NT2/D1 (cell line): ENCODE measurements around the gene TMEM74B.

Source experiments
- DNase-seq: peaks from one replicate; pipeline ENCODE4 v3.0.0-alpha.2; 2011; ENCODE audit warnings: low read depth, low spot score
- H3K27me3 ChIP-seq: 2 replicates; pipeline ENCODE4 v1.6.0; 2011; ENCODE audit warnings: mild to moderate bottlenecking; ENCODE audit not compliant: insufficient read length, insufficient read depth
- H3K36me3 ChIP-seq: 2 replicates; pipeline ENCODE4 v1.6.1; 2011; ENCODE audit warnings: mild to moderate bottlenecking, low read length, mixed read lengths; ENCODE audit not compliant: insufficient read depth, insufficient read length
- H3K4me1 ChIP-seq: 2 replicates; pipeline ENCODE4 v1.5.1; 2011; ENCODE audit not compliant: insufficient read depth, insufficient read length
- H3K4me3 ChIP-seq: 2 replicates; pipeline ENCODE4 v1.5.1; 2011; ENCODE audit warnings: low read depth; ENCODE audit not compliant: insufficient read length
- H3K9ac ChIP-seq: 2 replicates; pipeline ENCODE4 v1.6.0; 2011; ENCODE audit warnings: low read depth; ENCODE audit not compliant: insufficient read length
- H3K9me3 ChIP-seq: 2 replicates; pipeline ENCODE4 v1.5.1; 2011; ENCODE audit warnings: mild to moderate bottlenecking, low read length; ENCODE audit not compliant: insufficient read depth
- SUZ12 ChIP-seq: IDR thresholded peaks from 2 replicates; pipeline ENCODE4 v1.6.1; 2011; ENCODE audit not compliant: insufficient read length, insufficient read depth; ENCODE audit errors: extremely low read depth
- YY1 ChIP-seq: IDR thresholded peaks from 2 replicates; pipeline ENCODE4 v1.6.1; 2011; ENCODE audit not compliant: insufficient read length, insufficient read depth
- ZNF274 ChIP-seq: IDR thresholded peaks from 2 replicates; pipeline ENCODE4 v1.6.1; 2011; ENCODE audit warnings: mild to moderate bottlenecking, low read depth, low read length

The TMEM74B gene

GRCh38 chr20:1207293-1207878 is 22.6 kb upstream of the TMEM74B start:
- Histone ChIP-seq H3K36me3 (no peaks in the 10 kb centered on the region), H3K4me1 (no peaks in the 10 kb centered on the region), H3K4me3 (no peak overlapping the region), H3K27me3 (no peaks in the 10 kb centered on the region), H3K9me3 (no peaks in the 10 kb centered on the region), H3K9ac (no peak overlapping the region)
- TF ChIP-seq YY1 (no peak), ZNF274 (no peak), SUZ12 (no peak)
- DNase-seq: no peak

GRCh38 chr20:1206366-1207148 is 21.8 kb upstream of the TMEM74B start:
- TF ChIP-seq SUZ12: no peak
- TF ChIP-seq ZNF274: no peak
- TF ChIP-seq YY1: no peak
- H3K36me3 ChIP-seq: no peaks in the 10 kb centered on the region
- no peaks in the 10 kb centered on the region for H3K4me1 ChIP-seq
- H3K4me3 ChIP-seq: no peak overlapping the region
- no peaks in the 10 kb centered on the region for H3K9me3 ChIP-seq
- no peaks in the 10 kb centered on the region for H3K27me3 ChIP-seq
- H3K9ac ChIP-seq: no peak overlapping the region
- DNase-seq: no peak

GRCh38 chr20:1205802-1206201 is 21.0 kb upstream of the TMEM74B start:
- H3K36me3 ChIP-seq: no peaks in the 10 kb centered on the region
- no peaks in the 10 kb centered on the region for H3K9me3 ChIP-seq
- no peak overlapping the region for H3K9ac ChIP-seq
- no peak overlapping the region for H3K4me3 ChIP-seq
- TF ChIP-seq YY1 (no peak), SUZ12 (no peak), ZNF274 (no peak)
- H3K27me3 ChIP-seq: no peaks in the 10 kb centered on the region
- no peak for DNase-seq
- no peaks in the 10 kb centered on the region for H3K4me1 ChIP-seq

- no peaks in the 10 kb centered on the region for H3K27me3 ChIP-seq
- TF ChIP-seq SUZ12 (no peak), YY1 (no peak), ZNF274 (no peak)
- H3K36me3 ChIP-seq: no peaks in the 10 kb centered on the region
- no peaks in the 10 kb centered on the region for H3K4me1 ChIP-seq
- H3K4me3 ChIP-seq: no peak overlapping the region
- no peaks in the 10 kb centered on the region for H3K9me3 ChIP-seq
- H3K9ac ChIP-seq: no peak overlapping the region
- no peak for DNase-seq
These were observed 19.8 kb upstream of the TMEM74B start for GRCh38 chr20:1204576-1204975.

GRCh38 chr20:1204113-1204512 is 19.3 kb upstream of the TMEM74B start:
- Histone ChIP-seq H3K27me3 (no peaks in the 10 kb centered on the region), H3K36me3 (no peaks in the 10 kb centered on the region), H3K4me3 (no peak overlapping the region), H3K9ac (no peak overlapping the region), H3K9me3 (no peaks in the 10 kb centered on the region), H3K4me1 (no peaks in the 10 kb centered on the region)
- no peak for DNase-seq
- no peak for TF ChIP-seq ZNF274
- no peak for TF ChIP-seq YY1
- no peak for TF ChIP-seq SUZ12

GRCh38 chr20:1203630-1204029 is 18.8 kb upstream of the TMEM74B start:
- no peaks in the 10 kb centered on the region for H3K4me1 ChIP-seq
- no peak overlapping the region for H3K4me3 ChIP-seq
- no peak for DNase-seq
- TF ChIP-seq SUZ12: no peak
- no peak for TF ChIP-seq ZNF274
- TF ChIP-seq YY1: no peak
- H3K27me3 ChIP-seq: no peaks in the 10 kb centered on the region
- H3K9ac ChIP-seq: no peak overlapping the region
- no peaks in the 10 kb centered on the region for H3K9me3 ChIP-seq
- no peaks in the 10 kb centered on the region for H3K36me3 ChIP-seq

DNA sequence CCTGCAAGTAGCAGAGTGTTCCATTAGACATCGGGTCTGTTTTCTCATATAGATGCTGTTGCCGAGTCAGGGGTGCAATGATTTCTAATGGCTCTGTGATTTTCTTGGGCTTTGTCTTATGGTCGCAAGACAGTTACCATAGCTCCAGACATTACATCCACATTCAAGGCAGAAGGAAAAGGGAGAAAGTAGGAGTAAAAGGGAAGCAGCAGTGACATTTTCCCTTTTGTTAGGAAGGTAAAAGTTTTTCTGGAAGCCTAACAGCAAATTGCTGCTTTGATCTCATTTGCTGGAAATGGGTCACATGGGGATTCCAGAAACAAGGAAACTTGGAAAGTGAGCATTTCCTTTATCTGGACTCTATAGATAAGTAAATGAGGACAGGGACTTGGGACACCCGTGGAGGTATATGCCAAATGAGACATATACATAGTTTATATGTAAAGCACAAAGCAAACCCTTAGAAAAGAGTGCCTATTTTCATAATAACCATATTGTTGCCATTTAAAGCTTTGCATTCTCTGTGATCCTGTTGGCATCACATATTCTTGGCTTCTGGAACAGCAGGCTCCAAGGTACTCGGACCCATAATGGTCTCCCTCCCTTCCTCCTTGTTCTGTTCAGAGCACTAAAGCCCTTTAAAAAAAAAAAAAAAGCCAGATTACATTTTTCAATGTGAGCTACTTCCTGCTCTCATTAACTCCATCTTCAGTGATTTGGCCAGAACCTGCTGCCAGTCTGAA is 18.2 kb upstream of the TMEM74B start, which contains the start of gene C20orf202:
Gene C20orf202 (plus strand): TSS at position 693 of the 743 bp plus-strand sequence. CDS start 132 bp downstream, outside the sequence.
- Histone ChIP-seq H3K27me3 (no peaks in the 10 kb centered on the region), H3K4me1 (no peaks in the 10 kb centered on the region), H3K9ac (no peak within 1 kb of the TSS), H3K4me3 (no peak within 1 kb of the TSS), H3K36me3 (no peaks in the 10 kb centered on the region), H3K9me3 (no peaks in the 10 kb centered on the region)
- TF ChIP-seq SUZ12: no peak
- DNase-seq: no peak
